T-helper 1 cell treated with Interleukin-12 subunit alpha and Interleukin-12 subunit beta and Interleukin-4 antibody, amounts not matched to agents 30 ng/mL and 1 ng/mL, for 36 hours (primary cell): Measurements from ENCODE around the gene OCA2. TPM values are rescaled to one million over a fixed set of nuclear protein-coding genes. Genes with fewer than 3 reads are reported as not detected.

Experiments
- intact Hi-C: fragments of 100-400 bp; cut with micrococcal nuclease; formaldehyde crosslinking; loops from one replicate; pipeline ENCODE4 v1.15.1; 2024
- total RNA-seq: library from RNA; stranded (reverse); gene quantifications from 2 replicates; pipeline ENCODE4 v1.2.3, GENCODE V29; 2022

The OCA2 gene
- total RNA-seq, 1 donor from 2014 or later, result not detected

- intact Hi-C loops, result loop anchor here (2.0 kb wide), 1 partner anchor 17 kb away; no protein-coding TSS in a partner anchor
Measured at GRCh38 chr15:28105793-28106192, 6.7 kb upstream of the OCA2 start.

DNA sequence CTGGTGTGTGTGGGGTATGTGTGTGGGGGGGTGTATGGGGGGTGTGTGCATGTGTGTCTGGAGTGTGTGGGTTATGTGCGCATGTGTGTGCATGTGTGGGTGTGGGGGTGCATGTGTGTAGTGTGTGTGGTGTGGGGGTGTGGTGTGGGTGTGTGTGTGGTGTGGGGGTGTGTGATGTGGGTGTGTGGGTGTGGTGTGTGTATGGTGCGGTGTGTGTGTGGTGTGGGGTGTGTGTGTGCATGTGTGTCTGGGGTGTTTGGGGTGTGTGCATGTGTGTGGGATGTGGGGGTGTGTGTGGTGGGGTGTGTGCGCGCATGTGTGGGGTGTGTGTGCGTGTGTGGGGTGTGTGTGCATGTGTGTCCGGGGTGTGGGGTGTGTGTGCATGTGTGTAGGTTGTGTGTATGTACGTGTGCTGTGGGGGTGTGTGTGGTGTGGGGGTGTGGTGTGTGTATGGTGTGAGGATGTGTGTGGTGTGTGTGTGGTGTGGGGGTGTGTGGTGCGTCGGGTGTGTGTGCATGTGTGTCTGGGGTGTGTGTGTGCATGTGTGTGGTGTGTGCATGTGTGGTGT is 6.2 kb upstream of the OCA2 start:
- intact Hi-C loops, result no loop called here

DNA sequence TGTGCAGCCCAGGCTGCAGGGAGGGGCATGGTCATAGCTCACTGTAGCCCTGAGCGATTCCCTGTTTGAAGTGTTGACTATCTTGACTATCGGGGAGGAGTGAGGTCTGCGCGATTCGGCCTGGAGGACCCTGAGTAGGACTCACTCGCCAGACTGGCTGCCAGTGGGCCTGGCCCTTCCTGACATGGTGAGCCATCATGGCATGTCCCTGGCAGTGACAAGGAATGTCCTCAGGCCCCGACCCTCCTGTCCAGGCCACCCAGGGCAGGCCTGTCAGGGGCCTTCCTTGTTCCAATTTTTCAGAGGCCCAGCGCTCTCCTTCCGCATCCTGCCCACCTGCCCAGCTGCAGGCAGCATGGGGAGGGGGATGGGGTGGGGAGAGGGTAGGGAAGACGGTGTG is 5.2 kb upstream of the OCA2 start:
- intact Hi-C loops, result no loop called here

DNA sequence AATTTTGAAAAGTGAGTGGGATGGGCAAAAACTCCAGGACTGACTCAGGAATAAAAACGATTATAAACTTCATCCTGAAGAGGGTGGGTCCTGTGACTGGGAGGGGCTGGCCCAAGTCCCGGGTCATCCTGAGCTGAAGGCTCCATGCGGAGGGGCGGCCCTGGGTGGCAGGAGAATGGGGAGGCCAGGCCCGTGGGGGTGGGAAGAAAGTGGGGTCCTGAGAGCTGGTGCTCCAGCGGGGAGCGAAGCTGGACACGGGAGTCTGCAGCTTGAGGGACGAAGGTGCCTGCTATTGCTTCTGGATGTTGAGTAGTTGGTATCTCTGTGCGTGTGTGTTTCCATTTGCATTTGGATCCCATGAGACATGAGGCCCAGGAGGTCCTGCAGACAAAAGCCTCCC is 4.7 kb upstream of the OCA2 start:
- intact Hi-C loops, result no loop called here

DNA sequence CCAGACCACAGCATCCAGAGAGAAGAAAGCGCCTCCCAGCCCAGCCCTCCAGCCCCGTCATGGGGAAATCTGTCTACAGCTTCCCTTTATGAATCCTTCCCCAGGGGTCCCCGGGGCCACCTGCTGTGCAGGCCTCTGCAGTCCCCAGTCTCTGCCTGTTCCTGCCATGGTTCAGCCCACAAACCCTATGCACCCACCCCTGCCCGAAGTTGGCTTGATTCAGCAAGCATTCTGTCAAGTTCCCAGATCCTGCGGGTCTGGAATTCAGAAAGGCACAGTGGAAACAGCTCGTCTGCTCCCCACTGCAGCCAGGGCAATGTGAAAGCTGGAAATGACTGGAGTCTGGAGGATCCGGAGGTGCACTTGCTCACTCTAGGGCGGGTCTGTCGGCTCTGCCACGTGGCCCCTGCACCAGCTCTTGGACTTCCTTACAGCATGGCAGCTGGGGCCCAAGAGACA is 2.9 kb upstream of the OCA2 start:
- intact Hi-C loops, result no loop called here

GRCh38 chr15:28101201-28101600 is 2.1 kb upstream of the OCA2 start:
- intact Hi-C loops, result no loop called here

- intact Hi-C loops, result no loop called here
Measured at GRCh38 chr15:28100516-28101195, 1.5 kb upstream of the OCA2 start.

GRCh38 chr15:28099555-28100140 is 533 bp upstream of the OCA2 start:
- intact Hi-C loops, result loop anchor here (5.0 kb wide), 1 partner anchor 1168 kb away; the partner anchor contains the start of gene NSMCE3

- intact Hi-C loops, result loop anchor here (5.0 kb wide), 1 partner anchor 1169 kb away; the partner anchor contains the start of gene NSMCE3
Measured at GRCh38 chr15:28098360-28098765, 752 bp downstream of the OCA2 start.

- intact Hi-C loops, result loop anchor here (5.0 kb wide), 1 partner anchor 1169 kb away; the partner anchor contains the start of gene NSMCE3
Measured at GRCh38 chr15:28097656-28098359, 1.3 kb downstream of the OCA2 start.

GRCh38 chr15:28096670-28097431 is 2.3 kb downstream of the OCA2 start:
- intact Hi-C loops, result loop anchor here (5.0 kb wide), 1 partner anchor 1170 kb away; the partner anchor contains the start of gene NSMCE3

DNA sequence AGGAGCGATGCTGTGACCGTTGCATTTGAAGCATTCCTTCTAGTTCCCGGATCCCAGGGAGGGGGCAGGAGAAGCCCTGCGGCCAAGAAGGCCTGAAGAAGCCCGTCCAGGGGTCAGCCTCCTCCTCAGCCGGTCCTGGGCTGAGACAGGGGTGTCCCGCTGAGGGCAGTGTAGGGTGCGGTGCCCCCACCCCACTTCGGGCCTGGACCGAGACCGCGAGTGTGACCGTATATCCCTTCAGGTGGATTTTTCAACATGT is 2.8 kb downstream of the OCA2 start:
- intact Hi-C loops, result loop anchor here (5.0 kb wide), 1 partner anchor 1171 kb away; the partner anchor contains the start of gene NSMCE3

- intact Hi-C loops, result loop anchor here (5.0 kb wide), 1 partner anchor 1172 kb away; the partner anchor contains the start of gene NSMCE3
Measured at GRCh38 chr15:28094732-28095521, 4.2 kb downstream of the OCA2 start.

- intact Hi-C loops, result no loop called here
Measured at GRCh38 chr15:28093752-28094535, 5.2 kb downstream of the OCA2 start.

DNA sequence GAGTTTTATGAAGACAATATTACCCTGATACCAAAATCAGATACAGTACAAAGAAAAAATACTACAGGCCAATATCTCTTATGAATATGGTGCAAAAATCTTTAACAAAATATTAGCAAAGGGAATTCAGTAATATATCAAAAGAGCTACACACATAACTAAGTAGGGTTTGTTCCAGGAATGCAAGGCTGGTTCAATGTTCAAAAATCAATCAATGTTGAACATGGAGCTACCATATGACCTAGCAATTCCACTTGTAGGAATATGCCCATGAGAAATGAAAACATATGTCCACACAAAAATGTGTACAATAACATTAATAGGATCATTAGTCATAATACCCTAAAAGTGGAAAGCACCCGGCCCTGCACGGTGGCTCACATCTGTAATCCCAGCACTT is 7.8 kb downstream of the OCA2 start:
- intact Hi-C loops, result no loop called here

DNA sequence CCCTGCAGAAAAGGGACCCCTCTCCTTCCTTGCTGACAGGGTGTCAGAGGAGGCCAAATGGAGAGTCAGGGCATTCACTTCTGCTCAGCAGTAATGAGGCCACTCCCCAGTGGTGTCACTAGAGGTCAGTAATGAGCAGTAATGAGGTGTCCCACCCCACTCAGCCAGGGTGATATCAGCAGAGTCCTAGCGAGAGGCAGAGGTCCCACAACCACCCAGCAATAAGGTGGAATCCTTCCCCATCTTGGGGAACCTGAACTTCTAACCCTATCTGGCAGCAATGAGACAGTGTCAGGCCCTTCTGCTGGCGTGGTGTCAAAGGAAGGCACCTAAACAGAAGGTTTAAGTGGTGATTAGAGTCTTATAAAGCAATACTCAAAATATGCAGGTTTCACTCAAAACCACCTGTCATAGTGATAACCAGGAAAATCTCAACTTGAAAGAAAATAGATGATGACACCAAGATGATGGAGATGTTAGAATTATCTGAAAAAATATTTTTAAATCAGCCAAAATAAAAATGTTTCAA is 12.9 kb downstream of the OCA2 start:
- intact Hi-C loops, result loop anchor here (1.0 to 10.0 kb wide), 2 partner anchors 37 to 889 kb away; no protein-coding TSS in a partner anchor

GRCh38 chr15:28085489-28086174 is 13.5 kb downstream of the OCA2 start:
- intact Hi-C loops, result loop anchor here (1.0 to 10.0 kb wide), 2 partner anchors 38 to 889 kb away; no protein-coding TSS in a partner anchor

- intact Hi-C loops, result loop anchor here (10.0 kb wide), 1 partner anchor 890 kb away; no protein-coding TSS in a partner anchor
Measured at GRCh38 chr15:28084547-28084946, 14.6 kb downstream of the OCA2 start.
